Right renal pelvis (tissue), 4 donors: ENCODE results near the gene NFATC3. TPM values are rescaled to one million over a fixed set of nuclear protein-coding genes. Genes with fewer than 3 reads are reported as not detected.
A peak's percentile ranks its signal among the peaks of the same experiment; 100 is the strongest.

ENCODE experiments used
- DNase-seq, 4 donors: peaks; one replicate each; pipeline ENCODE4 v3.0.0-alpha.2; 2013; ENCODE audit warnings: low read depth in 4 of 4, low spot score in 3 of 4, missing footprints in 1 of 4
- polyA plus RNA-seq, 4 donors: library from polyadenylated mRNA; unstranded; fragments of 120-200 nt; gene quantifications; one replicate each; pipeline ENCODE4 v1.2.1, GENCODE V29; 2013; ENCODE audit not compliant: insufficient read length in 4 of 4

The NFATC3 gene
- polyA plus RNA-seq: 10 to 100 TPM; 32.2 to 39.0 (median 35.9) TPM

- DNase-seq: peak in 2 of 4 donors; percentile 90 to 91
Measured at GRCh38 chr16:68085259-68086071, at the start of gene NFATC3. Gene NFATC3, plus strand, starts transcription at chr16:68085370. Its CDS starts 312 bp downstream, at chr16:68085682.

- DNase-seq: no peak
Measured at GRCh38 chr16:68037841-68038597, 47.2 kb upstream of the NFATC3 start.

GRCh38 chr16:68040506-68041288, 44.5 kb upstream of the NFATC3 start:
- DNase-seq: peak in 2 of 4 donors; percentile 40 to 55

- DNase-seq: no peak
Measured at GRCh38 chr16:68041783-68042182, 43.4 kb upstream of the NFATC3 start.

- no peak for DNase-seq
Measured at GRCh38 chr16:68046106-68046505, 39.1 kb upstream of the NFATC3 start.

- no peak for DNase-seq
Measured at GRCh38 chr16:68047987-68048386, 37.2 kb upstream of the NFATC3 start.

GRCh38 chr16:68049449-68049848, 35.7 kb upstream of the NFATC3 start:
- no peak for DNase-seq

GRCh38 chr16:68055395-68055794, 29.8 kb upstream of the NFATC3 start:
- DNase-seq: no peak

- no peak for DNase-seq
Measured at GRCh38 chr16:68059804-68060203, 25.4 kb upstream of the NFATC3 start.

GRCh38 chr16:68061396-68061795, 23.8 kb upstream of the NFATC3 start:
- no peak for DNase-seq

GRCh38 chr16:68062910-68063393, 22.2 kb upstream of the NFATC3 start:
- DNase-seq: no peak

GRCh38 chr16:68064791-68065365, 20.3 kb upstream of the NFATC3 start:
- DNase-seq: no peak

- no peak for DNase-seq
Measured at GRCh38 chr16:68065716-68066305, 19.4 kb upstream of the NFATC3 start.

GRCh38 chr16:68066763-68067162, 18.4 kb upstream of the NFATC3 start:
- DNase-seq: no peak

GRCh38 chr16:68068926-68069325, 16.2 kb upstream of the NFATC3 start:
- no peak for DNase-seq

GRCh38 chr16:68069511-68070248, 15.5 kb upstream of the NFATC3 start:
- DNase-seq: no peak

GRCh38 chr16:68070249-68070730, 14.9 kb upstream of the NFATC3 start:
- no peak for DNase-seq

- no peak for DNase-seq
Measured at GRCh38 chr16:68070806-68071517, 14.2 kb upstream of the NFATC3 start.

- no peak for DNase-seq
Measured at GRCh38 chr16:68071518-68071901, 13.7 kb upstream of the NFATC3 start.
